OCI-LY1 (cell line): Measurements from ENCODE around the gene LRFN2.

Experiments
- EZH2 ChIP-seq: fragments of 200-600 bp; sonication (generic), shearing (Covaris generic); IDR thresholded peaks from 2 replicates; pipeline ENCODE4 v1.8.0; 2017; ENCODE audit warnings: borderline replicate concordance, mixed run types, mild to moderate bottlenecking, antibody characterized with exemption, low read length, moderate library complexity, mixed read lengths
- TF ChIP-seq, protein P1 (sequence below): fragments of 200-600 bp; sonication (generic), shearing (Covaris generic); IDR thresholded peaks from 2 replicates; pipeline ENCODE4 v1.5.1; 2017; ENCODE audit warnings: mild to moderate bottlenecking, antibody characterized with exemption, low read length, moderate library complexity, mixed read lengths

DNA sequence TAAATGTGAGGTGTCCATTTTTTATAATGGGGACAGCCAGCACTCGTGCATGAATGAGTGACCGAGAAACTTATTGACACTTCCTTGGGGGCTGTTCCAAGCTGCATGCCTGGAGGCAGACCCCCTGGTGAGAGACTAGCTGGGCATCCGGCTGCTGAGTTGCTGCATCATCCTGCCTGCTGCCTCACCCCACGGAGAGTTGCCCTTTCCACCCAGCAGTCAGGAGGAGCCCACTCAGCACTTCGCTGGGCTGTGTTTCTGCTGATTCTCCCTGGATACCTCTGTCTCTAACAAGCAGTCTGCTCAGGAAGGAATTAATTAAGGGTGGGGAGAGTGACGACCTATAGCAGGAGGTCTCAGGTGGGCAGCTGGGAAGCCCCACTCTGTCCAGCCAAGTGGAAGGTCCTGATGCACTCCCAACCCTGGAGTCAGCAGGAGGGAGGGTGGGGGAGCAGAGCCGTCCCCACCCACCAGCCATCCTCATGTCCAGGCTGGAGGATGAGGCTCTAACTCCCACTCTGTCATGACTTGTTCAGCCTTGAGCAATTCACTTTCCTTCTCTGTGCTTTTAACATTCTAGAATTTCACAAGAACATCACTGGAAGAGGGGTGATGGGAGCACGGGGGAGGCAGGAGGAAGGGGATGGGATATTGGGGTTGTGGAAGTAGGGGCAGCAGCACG, 177.3 kb downstream of the LRFN2 start:
- TF ChIP-seq, protein P1, sequence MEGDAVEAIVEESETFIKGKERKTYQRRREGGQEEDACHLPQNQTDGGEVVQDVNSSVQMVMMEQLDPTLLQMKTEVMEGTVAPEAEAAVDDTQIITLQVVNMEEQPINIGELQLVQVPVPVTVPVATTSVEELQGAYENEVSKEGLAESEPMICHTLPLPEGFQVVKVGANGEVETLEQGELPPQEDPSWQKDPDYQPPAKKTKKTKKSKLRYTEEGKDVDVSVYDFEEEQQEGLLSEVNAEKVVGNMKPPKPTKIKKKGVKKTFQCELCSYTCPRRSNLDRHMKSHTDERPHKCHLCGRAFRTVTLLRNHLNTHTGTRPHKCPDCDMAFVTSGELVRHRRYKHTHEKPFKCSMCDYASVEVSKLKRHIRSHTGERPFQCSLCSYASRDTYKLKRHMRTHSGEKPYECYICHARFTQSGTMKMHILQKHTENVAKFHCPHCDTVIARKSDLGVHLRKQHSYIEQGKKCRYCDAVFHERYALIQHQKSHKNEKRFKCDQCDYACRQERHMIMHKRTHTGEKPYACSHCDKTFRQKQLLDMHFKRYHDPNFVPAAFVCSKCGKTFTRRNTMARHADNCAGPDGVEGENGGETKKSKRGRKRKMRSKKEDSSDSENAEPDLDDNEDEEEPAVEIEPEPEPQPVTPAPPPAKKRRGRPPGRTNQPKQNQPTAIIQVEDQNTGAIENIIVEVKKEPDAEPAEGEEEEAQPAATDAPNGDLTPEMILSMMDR, result no peak
- no peak for TF ChIP-seq EZH2
